GM12892 (cell line): Measurements from ENCODE around the gene GRN.
A peak's percentile ranks its signal among the peaks of the same experiment; 100 is the strongest.

Experiments
- POLR2A ChIP-seq: IDR thresholded peaks from 2 replicates; pipeline ENCODE4 v1.6.1; 2011; ENCODE audit warnings: low read depth, low read length, control low read depth
- POLR2AphosphoS5 ChIP-seq: IDR thresholded peaks from 2 replicates; pipeline ENCODE4 v1.6.1; 2011; ENCODE audit warnings: low read depth, low read length, control low read depth

GRCh38 chr17:44315760-44316731, 29.1 kb upstream of the GRN start:
- TF ChIP-seq POLR2A (peak; percentile 18; the same call in 1 of the 2 replicates), POLR2AphosphoS5 (no peak)
